HG03159 (cell line): ENCODE results near the gene PEAR1.

Source experiments
- ATAC-seq: cut with Tn5 transposase; IDR thresholded peaks from one replicate; pipeline ENCODE4 v1.9.1; 2021; ENCODE audit warnings: mild to moderate bottlenecking, moderate library complexity; ENCODE audit not compliant: unreplicated experiment

The PEAR1 gene

GRCh38 chr1:156893048-156893953 lies at the start of gene PEAR1:
PEAR1 (plus strand) TSS chr1:156893718; CDS start chr1:156903927, 10,209 bp downstream.
- ATAC-seq: no peak

- ATAC-seq: no peak
Measured at GRCh38 chr1:156844102-156844501, 49.4 kb upstream of the PEAR1 start.

- ATAC-seq: no peak
Measured at GRCh38 chr1:156844638-156845037, 48.9 kb upstream of the PEAR1 start.

GRCh38 chr1:156845055-156845952 lies 48.2 kb upstream of the PEAR1 start:
- no peak for ATAC-seq

GRCh38 chr1:156845953-156846545 lies 47.5 kb upstream of the PEAR1 start:
- no peak for ATAC-seq

GRCh38 chr1:156846643-156847042 lies 46.9 kb upstream of the PEAR1 start:
- ATAC-seq: no peak

- no peak for ATAC-seq
Measured at GRCh38 chr1:156847591-156848460, 45.7 kb upstream of the PEAR1 start.

- no peak for ATAC-seq
Measured at GRCh38 chr1:156848461-156849150, 44.9 kb upstream of the PEAR1 start.

GRCh38 chr1:156849151-156849496 lies 44.4 kb upstream of the PEAR1 start:
- no peak for ATAC-seq

GRCh38 chr1:156851779-156852417 lies 41.6 kb upstream of the PEAR1 start:
- ATAC-seq: no peak

GRCh38 chr1:156852418-156852874 lies 41.1 kb upstream of the PEAR1 start:
- no peak for ATAC-seq

GRCh38 chr1:156853761-156854160 lies 39.8 kb upstream of the PEAR1 start:
- no peak for ATAC-seq

- no peak for ATAC-seq
Measured at GRCh38 chr1:156854634-156855033, 38.9 kb upstream of the PEAR1 start.

GRCh38 chr1:156856282-156856785 lies 37.2 kb upstream of the PEAR1 start:
- no peak for ATAC-seq

GRCh38 chr1:156857532-156857931 lies 36.0 kb upstream of the PEAR1 start:
- no peak for ATAC-seq

GRCh38 chr1:156858555-156858956 lies 35.0 kb upstream of the PEAR1 start:
- no peak for ATAC-seq

GRCh38 chr1:156858959-156859522 lies 34.5 kb upstream of the PEAR1 start, which contains the start of gene INSRR:
INSRR (minus strand) TSS chr1:156859117; CDS start chr1:156858621, 496 bp downstream.
- no peak for ATAC-seq

- ATAC-seq: no peak
Measured at GRCh38 chr1:156859523-156860112, 33.9 kb upstream of the PEAR1 start.
